CD4-positive, alpha-beta T cell (primary cell): Measurements from ENCODE around the gene NR5A2. TPM values are rescaled to one million over a fixed set of nuclear protein-coding genes. Genes with fewer than 3 reads are reported as not detected.

Experiments used
- ATAC-seq: fragments of 200-7000 bp; cut with Tn5 transposase; one replicate; pipeline ENCODE4 v1.10.0; 2022; ENCODE audit warnings: mild to moderate bottlenecking; ENCODE audit not compliant: poor library complexity
- CTCF ChIA-PET: fragments of 350-600 bp; sonication (Branson Sonifier 250); formaldehyde crosslinking; loops from one replicate; lab custom pipeline; 2021; ENCODE audit warnings: antibody characterized with exemption, inconsistent platforms; lab: Charles Lee
- POLR2A ChIA-PET: fragments of 350-600 bp; sonication (Branson Sonifier 250); formaldehyde crosslinking; loops from one replicate; lab custom pipeline; 2021; ENCODE audit warnings: antibody characterized with exemption, inconsistent platforms; lab: Charles Lee
- DNase-seq, 14 experiments: peaks; one replicate each; pipeline ENCODE4 v3.0.0-alpha.2; 2013 to 2020; ENCODE audit warnings: mixed read lengths in 2 of 14
- H3K27ac ChIP-seq, 2 donors: one replicate each; pipeline versions ENCODE4 v1.5.1 to v1.7.0; 2013; ENCODE audit warnings: low read length in 2 of 2, low read depth in 1 of 2, mild to moderate bottlenecking in 1 of 2
- H3K27me3 ChIP-seq, 2 experiments: 1 replicate in 1 of 2; 2 replicates in 1 of 2; pipeline versions ENCODE4 v1.6.1 to v1.7.0; 2013; ENCODE audit warnings: low read length in 2 of 2, control low read depth in 1 of 2, mild to moderate bottlenecking in 1 of 2, moderate library complexity in 1 of 2; ENCODE audit not compliant: insufficient read depth in 2 of 2, control insufficient read depth in 1 of 2
- H3K36me3 ChIP-seq: one replicate; pipeline ENCODE4 v1.6.1; 2013; ENCODE audit warnings: low read length, control low read depth; ENCODE audit not compliant: insufficient read depth
- H3K4me1 ChIP-seq: one replicate; pipeline ENCODE4 v1.6.1; 2013; ENCODE audit warnings: low read length, control low read depth; ENCODE audit not compliant: insufficient read depth
- H3K4me3 ChIP-seq: one replicate; pipeline ENCODE4 v1.5.1; 2013; ENCODE audit warnings: mild to moderate bottlenecking, low read length, moderate library complexity
- H3K9me3 ChIP-seq, 2 experiments: 1 replicate in 1 of 2; 2 replicates in 1 of 2; pipeline versions ENCODE4 v1.6.1 to v1.7.0; 2013; ENCODE audit warnings: low read length in 2 of 2, mild to moderate bottlenecking in 2 of 2, control low read depth in 1 of 2, moderate library complexity in 1 of 2; ENCODE audit not compliant: control insufficient read depth in 1 of 2, insufficient read depth in 1 of 2
- H3K27ac Mint-ChIP-seq: one replicate; pipeline ENCODE4 v1.8.0; 2020; ENCODE audit warnings: mixed read lengths
- H3K27me3 Mint-ChIP-seq: one replicate; pipeline ENCODE4 v1.8.0; 2021; ENCODE audit warnings: mixed read lengths
- H3K36me3 Mint-ChIP-seq: one replicate; pipeline ENCODE4 v1.8.0; 2021; ENCODE audit warnings: low read depth, mixed read lengths
- H3K4me1 Mint-ChIP-seq: one replicate; pipeline ENCODE4 v1.8.0; 2021; ENCODE audit warnings: low read depth, mixed read lengths
- H3K4me3 Mint-ChIP-seq: one replicate; pipeline ENCODE4 v1.8.0; 2020; ENCODE audit warnings: mild to moderate bottlenecking, mixed read lengths
- H3K9me3 Mint-ChIP-seq: one replicate; pipeline ENCODE4 v1.8.0; 2020; ENCODE audit warnings: mixed read lengths
- intact Hi-C, 2 experiments: fragments of 100-400 bp; cut with DNase I in 1 of 2; cut with micrococcal nuclease in 1 of 2; formaldehyde crosslinking; loops; one replicate each; pipeline versions ENCODE4 v1.15.1 to v1.9.0; 2023 to 2025; cut with DNase I, micrococcal nuclease
- total RNA-seq, 174 experiments: library from RNA in 2 of 174; stranded (reverse) in 2 of 174; gene quantifications; one replicate each; pipeline ENCODE4 v1.2.3 and lab custom pipeline; 2021 to 2026
- TF ChIP-seq, protein P1 (sequence below): fragments of 200-600 bp; IDR thresholded peaks from one replicate; pipeline ENCODE4 v1.8.0; 2022; ENCODE audit warnings: antibody characterized with exemption, mild to moderate bottlenecking

Gene NR5A2
- total RNA-seq, 2 experiments from 2014 or later: not detected

DNA sequence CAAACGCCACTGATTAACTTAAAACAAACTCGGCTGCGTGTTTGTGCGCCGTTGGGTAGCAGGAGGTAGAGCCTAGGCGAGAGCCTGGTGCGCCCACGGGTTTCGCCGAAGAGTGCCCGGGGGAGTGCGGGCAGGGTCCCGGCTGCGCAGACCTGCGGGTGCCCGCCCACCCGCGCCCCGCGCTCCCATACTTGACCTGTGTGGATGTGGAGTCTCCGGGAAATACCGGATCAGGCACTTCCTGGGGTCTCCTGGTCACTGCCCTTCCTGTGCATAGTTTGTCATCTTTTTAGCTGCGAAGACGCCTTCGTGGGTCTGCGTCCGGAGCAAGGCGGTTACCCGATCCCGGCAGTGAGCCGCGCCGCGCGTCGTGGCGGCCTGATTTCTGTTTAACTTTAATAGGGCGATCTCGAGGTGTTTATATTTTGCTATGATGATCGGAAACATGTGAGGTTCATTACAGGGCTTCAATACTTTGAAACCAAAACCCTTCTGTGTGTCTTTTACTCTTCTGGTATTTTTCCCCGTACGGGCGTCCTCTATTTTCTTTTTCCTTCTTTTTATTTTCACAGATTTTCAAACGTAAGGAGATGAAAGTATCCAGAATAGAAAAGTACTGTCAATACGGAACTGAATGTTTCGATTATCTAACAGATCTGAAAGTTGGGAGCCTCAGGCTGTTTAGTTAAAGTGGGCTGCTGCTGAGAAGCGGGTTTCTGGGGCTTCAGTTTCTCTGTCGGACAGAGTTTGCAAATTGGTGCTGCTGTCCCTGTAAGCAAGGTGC, 15.2 kb downstream of the NR5A2 start:
- CTCF ChIA-PET: no interaction called here
- TF ChIP-seq, protein P1, sequence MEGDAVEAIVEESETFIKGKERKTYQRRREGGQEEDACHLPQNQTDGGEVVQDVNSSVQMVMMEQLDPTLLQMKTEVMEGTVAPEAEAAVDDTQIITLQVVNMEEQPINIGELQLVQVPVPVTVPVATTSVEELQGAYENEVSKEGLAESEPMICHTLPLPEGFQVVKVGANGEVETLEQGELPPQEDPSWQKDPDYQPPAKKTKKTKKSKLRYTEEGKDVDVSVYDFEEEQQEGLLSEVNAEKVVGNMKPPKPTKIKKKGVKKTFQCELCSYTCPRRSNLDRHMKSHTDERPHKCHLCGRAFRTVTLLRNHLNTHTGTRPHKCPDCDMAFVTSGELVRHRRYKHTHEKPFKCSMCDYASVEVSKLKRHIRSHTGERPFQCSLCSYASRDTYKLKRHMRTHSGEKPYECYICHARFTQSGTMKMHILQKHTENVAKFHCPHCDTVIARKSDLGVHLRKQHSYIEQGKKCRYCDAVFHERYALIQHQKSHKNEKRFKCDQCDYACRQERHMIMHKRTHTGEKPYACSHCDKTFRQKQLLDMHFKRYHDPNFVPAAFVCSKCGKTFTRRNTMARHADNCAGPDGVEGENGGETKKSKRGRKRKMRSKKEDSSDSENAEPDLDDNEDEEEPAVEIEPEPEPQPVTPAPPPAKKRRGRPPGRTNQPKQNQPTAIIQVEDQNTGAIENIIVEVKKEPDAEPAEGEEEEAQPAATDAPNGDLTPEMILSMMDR: no peak
- Histone ChIP-seq H3K4me3 (no peak overlapping the region), H3K27me3 (peaks cover 55 to 91% of the 10 kb centered on the region in 2 experiments), H3K9me3 (peaks cover 0 to 32% of the 10 kb centered on the region in 2 experiments), H3K27ac (no peak overlapping the region), H3K4me1 (peaks cover 42% of the 10 kb centered on the region), H3K36me3 (no peaks in the 10 kb centered on the region)
- H3K4me1 Mint-ChIP-seq: peaks cover 32% of the 10 kb centered on the region
- POLR2A ChIA-PET: no interaction called here
- peak overlapping the region; percentile 80 for H3K4me3 Mint-ChIP-seq
- H3K9me3 Mint-ChIP-seq: no peaks in the 10 kb centered on the region
- intact Hi-C loops: no loop called here
- H3K36me3 Mint-ChIP-seq: no peaks in the 10 kb centered on the region
- DNase-seq (no peak), ATAC-seq (no peak)
- peaks cover 70% of the 10 kb centered on the region for H3K27me3 Mint-ChIP-seq
- H3K27ac Mint-ChIP-seq: no peak overlapping the region

DNA sequence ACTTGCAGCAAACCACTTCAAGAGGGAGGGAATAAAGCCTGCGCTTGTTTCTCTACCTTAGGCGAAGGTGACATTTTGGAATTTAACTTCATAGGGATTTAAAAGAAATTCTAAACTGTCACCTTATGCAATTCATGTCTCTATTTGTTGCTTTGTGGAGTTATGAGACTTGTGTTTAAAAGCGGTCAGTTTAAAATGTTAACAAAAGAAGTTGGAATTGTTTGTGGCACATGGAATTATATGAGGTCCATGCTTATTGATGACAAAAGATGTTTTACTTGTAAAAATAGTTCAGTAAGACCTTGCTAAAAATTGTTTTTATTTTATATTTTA, 15.8 kb downstream of the NR5A2 start:
- intact Hi-C loops: no loop called here
- Histone ChIP-seq H3K4me1 (peaks cover 42% of the 10 kb centered on the region), H3K27me3 (peaks cover 53 to 87% of the 10 kb centered on the region in 2 experiments), H3K4me3 (no peak overlapping the region), H3K36me3 (no peaks in the 10 kb centered on the region), H3K9me3 (peaks cover 0 to 30% of the 10 kb centered on the region in 2 experiments), H3K27ac (no peak overlapping the region)
- Mint-ChIP-seq H3K4me1 (peaks cover 26% of the 10 kb centered on the region), H3K27ac (no peak overlapping the region), H3K27me3 (peaks cover 76% of the 10 kb centered on the region), H3K36me3 (no peaks in the 10 kb centered on the region), H3K9me3 (no peaks in the 10 kb centered on the region), H3K4me3 (peak overlapping the region; percentile 80)
- TF ChIP-seq, protein P1: no peak
- DNase-seq: no peak
- ChIA-PET CTCF (no interaction called here), POLR2A (no interaction called here)
- ATAC-seq: no peak

DNA sequence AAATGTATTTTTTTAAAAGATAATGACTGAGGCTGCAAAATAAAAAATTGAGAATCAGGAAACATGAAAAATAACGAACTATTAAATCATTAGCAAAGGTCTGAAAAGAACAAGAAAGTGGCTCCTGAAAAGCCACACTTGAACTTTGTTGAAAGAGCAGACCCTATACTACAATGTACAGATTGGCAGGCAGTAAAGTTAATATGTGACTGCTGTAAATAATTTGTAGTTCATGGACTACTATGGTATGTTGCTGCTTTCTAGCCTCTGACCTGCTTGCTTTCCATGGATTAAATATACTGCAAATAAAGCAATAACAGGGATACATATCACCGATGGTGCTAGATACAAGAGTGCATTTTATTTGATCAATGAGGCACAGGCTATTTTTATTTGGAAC, 18.6 kb downstream of the NR5A2 start:
- peaks cover 0 to 15% of the 10 kb centered on the region in 2 experiments for H3K9me3 ChIP-seq
- intact Hi-C loops: no loop called here
- H3K27ac Mint-ChIP-seq: no peak overlapping the region
- no peaks in the 10 kb centered on the region for H3K36me3 Mint-ChIP-seq
- no peak overlapping the region for H3K27ac ChIP-seq
- H3K27me3 Mint-ChIP-seq: peaks cover 71% of the 10 kb centered on the region
- no peak for DNase-seq
- ChIA-PET POLR2A (interaction anchor here (0.6 kb wide), 1 partner anchor 8 kb away, joined by 5 read pairs; no protein-coding TSS in a partner anchor), CTCF (no interaction called here)
- peaks cover 14% of the 10 kb centered on the region for H3K4me1 Mint-ChIP-seq
- peaks cover 34 to 65% of the 10 kb centered on the region in 2 experiments for H3K27me3 ChIP-seq
- no peak for ATAC-seq
- H3K36me3 ChIP-seq: no peaks in the 10 kb centered on the region
- TF ChIP-seq, protein P1: no peak
- no peaks in the 10 kb centered on the region for H3K9me3 Mint-ChIP-seq
- peaks cover 20% of the 10 kb centered on the region for H3K4me1 ChIP-seq
- H3K4me3 Mint-ChIP-seq: no peak overlapping the region
- no peak overlapping the region for H3K4me3 ChIP-seq
